ENCODE data around the gene SEZ6L2. TPM values are rescaled to one million over a fixed set of nuclear protein-coding genes. Genes with fewer than 3 reads are reported as not detected.

The SEZ6L2 gene
- total and polyA plus RNA-seq, 2 experiments from 2014 or later = 18.0 to 71.9 TPM

- peaks cover 25% of the 10 kb centered on the region for H3K79me2 ChIP-seq (replicated peaks; ENCODE audit: insufficient read depth)
- peaks cover 3% of the 10 kb centered on the region for H3K27me3 Mint-ChIP-seq (ENCODE audit: insufficient read depth, low read depth, poor library complexity)
- peak within 1 kb of the TSS; percentile 87 for H3K4me3 Mint-ChIP-seq
- H2AFZ ChIP-seq = peak within 1 kb of the TSS; percentile 95
- DNase-seq (ENCODE audit: low spot score) (peak; percentile 94), ATAC-seq (peak; percentile 96)
- peak within 1 kb of the TSS; percentile 96 for H3K4me2 ChIP-seq
- peak; percentile 99 for TF ChIP-seq POLR2AphosphoS5 (IDR thresholded peaks at IDR 0.05; ENCODE audit: low read depth)
- TF ChIP-seq, protein P1, sequence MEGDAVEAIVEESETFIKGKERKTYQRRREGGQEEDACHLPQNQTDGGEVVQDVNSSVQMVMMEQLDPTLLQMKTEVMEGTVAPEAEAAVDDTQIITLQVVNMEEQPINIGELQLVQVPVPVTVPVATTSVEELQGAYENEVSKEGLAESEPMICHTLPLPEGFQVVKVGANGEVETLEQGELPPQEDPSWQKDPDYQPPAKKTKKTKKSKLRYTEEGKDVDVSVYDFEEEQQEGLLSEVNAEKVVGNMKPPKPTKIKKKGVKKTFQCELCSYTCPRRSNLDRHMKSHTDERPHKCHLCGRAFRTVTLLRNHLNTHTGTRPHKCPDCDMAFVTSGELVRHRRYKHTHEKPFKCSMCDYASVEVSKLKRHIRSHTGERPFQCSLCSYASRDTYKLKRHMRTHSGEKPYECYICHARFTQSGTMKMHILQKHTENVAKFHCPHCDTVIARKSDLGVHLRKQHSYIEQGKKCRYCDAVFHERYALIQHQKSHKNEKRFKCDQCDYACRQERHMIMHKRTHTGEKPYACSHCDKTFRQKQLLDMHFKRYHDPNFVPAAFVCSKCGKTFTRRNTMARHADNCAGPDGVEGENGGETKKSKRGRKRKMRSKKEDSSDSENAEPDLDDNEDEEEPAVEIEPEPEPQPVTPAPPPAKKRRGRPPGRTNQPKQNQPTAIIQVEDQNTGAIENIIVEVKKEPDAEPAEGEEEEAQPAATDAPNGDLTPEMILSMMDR (conservative IDR thresholded peaks at IDR 0.05; ENCODE audit: low read depth in 2 of 2) = no peak
- H3K27ac ChIP-seq (ENCODE audit: low read depth) = peak within 1 kb of the TSS; percentile 90; the same call in 1 of the 2 replicates
- H3K4me1 Mint-ChIP-seq = peaks cover 19% of the 10 kb centered on the region
- H3K4me1 ChIP-seq (ENCODE audit: insufficient read depth) = peaks cover 14% of the 10 kb centered on the region; the same call in 1 of the 2 replicates
- H3K36me3 Mint-ChIP-seq (ENCODE audit: low read depth) = peaks cover 10% of the 10 kb centered on the region; the same call in 2 of the 3 replicates
- H3K27ac Mint-ChIP-seq = peak within 1 kb of the TSS; percentile 98
- peak within 1 kb of the TSS; percentile 91 for H3K4me3 ChIP-seq
- peaks cover 5% of the 10 kb centered on the region; the same call in 1 of the 2 replicates for H3F3A ChIP-seq (replicated peaks; ENCODE audit: low read depth)
- H3K9me3 Mint-ChIP-seq = no peaks in the 10 kb centered on the region
- no peaks in the 10 kb centered on the region; the same call in none of the 2 replicates for H4K20me1 ChIP-seq (replicated peaks; ENCODE audit: insufficient read depth)
- H3K27me3 ChIP-seq (ENCODE audit: insufficient read depth) = no peaks in the 10 kb centered on the region
- H3K9me2 ChIP-seq (ENCODE audit: insufficient read depth) = no peaks in the 10 kb centered on the region
- H3K36me3 ChIP-seq (ENCODE audit: insufficient read depth) = no peaks in the 10 kb centered on the region
Observed at GRCh38 chr16:29925781-29926710, 26.7 kb upstream of the SEZ6L2 start, which contains the start of gene KCTD13. KCTD13 (minus strand) TSS chr16:29926226; CDS start chr16:29926033, 193 bp downstream.

DNA sequence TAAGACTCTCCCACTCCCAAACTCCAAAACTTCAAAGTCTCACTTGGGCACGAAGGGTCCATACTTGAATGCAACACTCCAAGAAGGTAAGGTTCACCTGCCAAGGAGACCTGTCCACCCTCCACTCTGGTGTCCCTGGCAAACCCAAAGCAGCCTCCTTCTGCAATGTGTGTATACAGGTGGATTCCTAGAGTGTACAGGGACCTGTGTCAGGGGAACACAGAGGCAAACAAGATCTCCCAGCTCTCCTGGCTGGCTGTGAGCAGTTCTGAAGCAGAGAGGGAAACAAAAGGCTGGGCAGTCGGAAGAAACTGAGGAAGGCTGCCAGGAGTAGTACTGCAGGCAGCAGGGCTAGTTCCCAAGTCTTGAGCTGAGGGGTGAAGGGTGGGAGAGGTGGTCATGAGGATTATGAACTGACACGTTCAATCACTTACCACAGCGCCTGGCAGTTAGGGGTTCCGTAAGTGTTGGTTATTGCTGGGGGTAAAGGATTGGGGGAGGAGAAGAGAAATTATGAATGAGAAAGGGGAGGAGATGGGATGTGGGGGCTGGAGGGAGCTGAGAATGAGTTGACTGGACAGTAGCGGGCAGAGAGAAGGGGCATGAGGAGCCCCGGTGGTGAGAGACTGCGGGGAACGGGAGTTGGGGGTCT lies 25.9 kb upstream of the SEZ6L2 start:
- H4K20me1 ChIP-seq (replicated peaks; ENCODE audit: insufficient read depth) = no peaks in the 10 kb centered on the region; the same call in none of the 2 replicates
- Mint-ChIP-seq H3K27me3 (ENCODE audit: insufficient read depth, low read depth, poor library complexity) (peaks cover 5% of the 10 kb centered on the region), H3K9me3 (no peaks in the 10 kb centered on the region), H3K36me3 (ENCODE audit: low read depth) (peaks cover 11% of the 10 kb centered on the region; the same call in 2 of the 3 replicates), H3K4me3 (peak overlapping the region; percentile 87), H3K4me1 (peaks cover 19% of the 10 kb centered on the region), H3K27ac (no peak overlapping the region)
- H3F3A ChIP-seq (replicated peaks; ENCODE audit: low read depth) = peaks cover 5% of the 10 kb centered on the region; the same call in 1 of the 2 replicates
- H3K27me3 ChIP-seq (ENCODE audit: insufficient read depth) = no peaks in the 10 kb centered on the region
- H3K79me2 ChIP-seq (replicated peaks; ENCODE audit: insufficient read depth) = peaks cover 25% of the 10 kb centered on the region
- ATAC-seq = peak; percentile 1; the same call in 1 of the 3 replicates
- H3K36me3 ChIP-seq (ENCODE audit: insufficient read depth) = no peaks in the 10 kb centered on the region
- no peak for TF ChIP-seq EZH2phosphoT487 (IDR thresholded peaks at IDR 0.05; ENCODE audit: unreplicated experiment)
- TF ChIP-seq POLR2AphosphoS5 (IDR thresholded peaks at IDR 0.05; ENCODE audit: low read depth) = no peak
- no peak for TF ChIP-seq STAT1 (IDR thresholded peaks at IDR 0.05; ENCODE audit: unreplicated experiment)
- TF ChIP-seq EZH2 (IDR thresholded peaks at IDR 0.05; ENCODE audit: low read depth, unreplicated experiment) = no peak
- peak; percentile 9 for DNase-seq (ENCODE audit: low spot score)
- peak overlapping the region; percentile 88 for H2AFZ ChIP-seq
- no peaks in the 10 kb centered on the region for H3K9me2 ChIP-seq (ENCODE audit: insufficient read depth)
- H3K4me1 ChIP-seq (ENCODE audit: insufficient read depth) = peaks cover 14% of the 10 kb centered on the region; the same call in 1 of the 2 replicates
- H3K27ac ChIP-seq (ENCODE audit: low read depth) = no peak overlapping the region
- peak overlapping the region; percentile 96 for H3K4me2 ChIP-seq
- peak overlapping the region; percentile 91 for H3K4me3 ChIP-seq

All from GM23338 (cell line).